ENCODE measurements around the gene PCDHAC1. TPM values are rescaled to one million over a fixed set of nuclear protein-coding genes. Genes with fewer than 3 reads are reported as not detected.

PCDHAC1 gene
- total RNA-seq, 2 donors from 2014 or later = 1.8 to 4.0 TPM

GRCh38 chr5:140977003-140977402, 50.9 kb downstream of the PCDHAC1 start:
- Histone ChIP-seq H3K27ac (no peak overlapping the region), H3K27me3 (no peaks in the 10 kb centered on the region), H3K4me3 (no peak overlapping the region), H3K36me3 (replicated peaks in 1 of 2; ENCODE audit: insufficient read depth in 1 of 2, low read depth in 2 of 2) (no peaks in the 10 kb centered on the region), H3K9me3 (no peaks in the 10 kb centered on the region), H3K4me1 (no peaks in the 10 kb centered on the region)
- TF ChIP-seq CTCF (IDR thresholded peaks at IDR 0.05) (no peak), POLR2A (IDR thresholded peaks at IDR 0.05) (no peak)
- ATAC-seq (peak; percentile 48), DNase-seq (peak in 1 of 4 donors; percentile 4)
- WGBS, 2 donors = 81 to 86% methylated on average over 3 of the region's 3 CpGs
- intact Hi-C loops (cut with DNase I) = no loop called here

GRCh38 chr5:140978260-140978659, 52.2 kb downstream of the PCDHAC1 start:
- H3K4me3 ChIP-seq = no peak overlapping the region
- H3K36me3 ChIP-seq (replicated peaks in 1 of 2; ENCODE audit: insufficient read depth in 1 of 2, low read depth in 2 of 2) = no peaks in the 10 kb centered on the region
- no peaks in the 10 kb centered on the region for H3K27me3 ChIP-seq
- DNase-seq (no peak), ATAC-seq (no peak)
- TF ChIP-seq POLR2A (IDR thresholded peaks at IDR 0.05) (no peak), CTCF (IDR thresholded peaks at IDR 0.05) (no peak)
- no peaks in the 10 kb centered on the region for H3K4me1 ChIP-seq
- H3K9me3 ChIP-seq = no peaks in the 10 kb centered on the region
- intact Hi-C loops (cut with DNase I) = no loop called here
- no peak overlapping the region for H3K27ac ChIP-seq
- 51 to 67% methylated on average over 2 of the region's 2 CpGs for WGBS, 2 donors

- Histone ChIP-seq H3K27me3 (no peaks in the 10 kb centered on the region), H3K27ac (no peak overlapping the region), H3K4me1 (no peaks in the 10 kb centered on the region), H3K9me3 (no peaks in the 10 kb centered on the region), H3K4me3 (no peak overlapping the region), H3K36me3 (replicated peaks in 1 of 2; ENCODE audit: insufficient read depth in 1 of 2, low read depth in 2 of 2) (no peaks in the 10 kb centered on the region)
- 90 to 96% methylated on average over 1 of the region's 1 CpG for WGBS, 2 donors
- no peak for DNase-seq
- intact Hi-C loops (cut with DNase I) = no loop called here
- no peak for TF ChIP-seq POLR2A (IDR thresholded peaks at IDR 0.05)
- no peak for ATAC-seq
These were observed 52.9 kb downstream of the PCDHAC1 start for GRCh38 chr5:140978983-140979382.

Small RNA genes lying within 50 kb of the gene (small RNA-seq; reads per million reads assigned to genes)
- gene AC010223.1 = not detected

Other genes starting within 250 kb of the PCDHAC1 start
- gene HARS1, start 234.9 kb upstream of the PCDHAC1 start, total RNA-seq = 10 to 100 TPM; 46.2 to 52.4 TPM
- gene HARS2, start 234.8 kb upstream of the PCDHAC1 start, total RNA-seq = 10 to 100 TPM; 13.7 to 23.7 TPM
- gene ZMAT2, start 225.9 kb upstream of the PCDHAC1 start, total RNA-seq = 10 to 100 TPM; 16.1 to 27.0 TPM
- gene PCDHA1, start 140.2 kb upstream of the PCDHAC1 start, total RNA-seq = not detected
- gene PCDHA2, start 131.4 kb upstream of the PCDHAC1 start, total RNA-seq = 1 to 10 TPM in 1 of 2 donors, under 1 TPM in 1; 0.26 to 1.3 TPM
- gene PCDHA3, start 125.2 kb upstream of the PCDHAC1 start, total RNA-seq = 1 to 10 TPM in 1 of 2 donors, under 1 TPM in 1; 0.99 to 1.0 TPM
- 1 to 10 TPM; 2.0 to 3.1 TPM for gene PCDHA4, start 119.2 kb upstream of the PCDHAC1 start, total RNA-seq
- gene PCDHA5, start 104.7 kb upstream of the PCDHAC1 start, total RNA-seq = 1 to 10 TPM; 2.3 to 4.0 TPM
- 1 to 10 TPM; 3.4 to 5.9 TPM for gene PCDHA6, start 98.3 kb upstream of the PCDHAC1 start, total RNA-seq
- gene PCDHA7, start 92.0 kb upstream of the PCDHAC1 start, total RNA-seq = 1 to 10 TPM; 1.3 to 3.3 TPM
- gene PCDHA8, start 85.1 kb upstream of the PCDHAC1 start, total RNA-seq = 1 to 10 TPM; 2.1 to 4.6 TPM
- 1 to 10 TPM; 1.3 to 3.3 TPM for gene PCDHA9, start 77.9 kb upstream of the PCDHAC1 start, total RNA-seq
- 1 to 10 TPM; 3.1 to 6.6 TPM for gene PCDHA10, start 70.4 kb upstream of the PCDHAC1 start, total RNA-seq
- gene PCDHA11, start 57.3 kb upstream of the PCDHAC1 start, total RNA-seq = 1 to 10 TPM; 3.6 to 4.9 TPM
- 1 to 10 TPM; 3.6 to 3.9 TPM for gene PCDHA12, start 51.0 kb upstream of the PCDHAC1 start, total RNA-seq
- 1 to 10 TPM; 2.3 to 7.6 TPM for gene PCDHA13, start 44.2 kb upstream of the PCDHAC1 start, total RNA-seq
- gene PCDHAC2, start 40.2 kb downstream of the PCDHAC1 start, total RNA-seq = 1 to 10 TPM; 1.6 to 2.3 TPM
- under 1 TPM; 0.26 to 0.66 TPM for gene PCDHB1, start 125.1 kb downstream of the PCDHAC1 start, total RNA-seq
- 1 to 10 TPM; 1.8 to 2.0 TPM for gene PCDHB2, start 168.3 kb downstream of the PCDHAC1 start, total RNA-seq
- gene PCDHB3, start 174.2 kb downstream of the PCDHAC1 start, total RNA-seq = 1 to 10 TPM; 1.3 to 1.8 TPM
- 1 to 10 TPM; 1.6 to 3.3 TPM for gene PCDHB4, start 195.5 kb downstream of the PCDHAC1 start, total RNA-seq
- 10 to 100 TPM in 1 of 2 donors, 1 to 10 TPM in 1; 4.3 to 10.6 TPM for gene PCDHB5, start 208.9 kb downstream of the PCDHAC1 start, total RNA-seq
- 1 to 10 TPM in 1 of 2 donors, under 1 TPM in 1; 0.33 to 1.0 TPM for gene PCDHB6, start 223.8 kb downstream of the PCDHAC1 start, total RNA-seq
- under 1 TPM in 1 of 2 donors, not detected in 1; 0.52 TPM for gene PCDHB7, start 246.3 kb downstream of the PCDHAC1 start, total RNA-seq